HCT116 (cell line): Measurements from ENCODE around the gene ATP13A3. TPM values are rescaled to one million over a fixed set of nuclear protein-coding genes. Genes with fewer than 3 reads are reported as not detected.

ENCODE experiments used
- ATAC-seq: fragments of 200-7000 bp; cut with Tn5 transposase; 2 replicates; pipeline ENCODE4 v1.9.1; 2020; ENCODE audit warnings: mild to moderate bottlenecking, moderate library complexity
- BruUV-seq: library from RNA; stranded (reverse); fragments of 400-500 nt; replicated peaks from 2 replicates; lab custom pipeline; 2021; lab: Mats Ljungman, UMichigan
- CTCF ChIA-PET: fragments of 300-600 bp; sonication (Branson Sonifier 250); formaldehyde crosslinking; loops from one replicate; lab custom pipeline; 2021; ENCODE audit warnings: antibody characterized with exemption; lab: Charles Lee
- POLR2A ChIA-PET: fragments of 300-600, 350-600 bp; sonication (Branson Sonifier 250); formaldehyde crosslinking; loops from one replicate; lab custom pipeline; 2021; ENCODE audit warnings: antibody characterized with exemption; lab: Charles Lee
- RAD21 ChIA-PET, 2 experiments: fragments of 300-600 bp; sonication (Branson Sonifier 250); formaldehyde crosslinking; loops; one replicate each; lab custom pipeline; 2023; ENCODE audit warnings: low total read pairs in 2 of 2; ENCODE audit not compliant: uncharacterized antibody in 2 of 2, unreplicated experiment in 2 of 2, low non-redundant PET in 1 of 2; lab: Charles Lee
- DNase-seq: peaks from one replicate; pipeline ENCODE4 v3.0.0-alpha.2; 2010; ENCODE audit warnings: low read depth, low spot score
- H2AFZ ChIP-seq: fragments of 200-600 bp; shearing (Covaris generic), sonication (generic); 2 replicates; pipeline ENCODE4 v1.6.1; 2017; ENCODE audit warnings: low read depth, mixed run types, mixed read lengths, antibody characterized with exemption, low read length; ENCODE audit not compliant: poor library complexity, severe bottlenecking
- H3K27ac ChIP-seq: 2 replicates; pipeline ENCODE4 v1.5.1; 2012; ENCODE audit warnings: low read depth, low read length
- H3K27me3 ChIP-seq: fragments of 200-600 bp; sonication (generic); 2 replicates; pipeline ENCODE4 v1.6.1; 2016; ENCODE audit warnings: mixed run types, low read length, mixed read lengths; ENCODE audit not compliant: insufficient read depth
- H3K36me3 ChIP-seq, 2 experiments: fragments of 200-500 bp in 1 of 2; fragments of 200-600 bp in 1 of 2; sonication (Bioruptor generic) in 1 of 2; sonication (generic) in 1 of 2; 2 replicates each; pipeline versions ENCODE4 v1.5.1 to v1.6.1; 2014 to 2016; ENCODE audit warnings: low read length in 2 of 2, inconsistent platforms in 1 of 2, mixed read lengths in 1 of 2, mixed run types in 1 of 2; ENCODE audit not compliant: insufficient read depth in 2 of 2, control insufficient read depth in 1 of 2
- H3K4me1 ChIP-seq, 2 experiments: fragments of 200-600 bp in 1 of 2; sonication (generic) in 1 of 2; 2 replicates each; pipeline versions ENCODE4 v1.5.1 to v1.6.1; 2012 to 2017; ENCODE audit warnings: low read length in 2 of 2, inconsistent platforms in 1 of 2, mild to moderate bottlenecking in 1 of 2, mixed read lengths in 1 of 2, mixed run types in 1 of 2, moderate library complexity in 1 of 2; ENCODE audit not compliant: insufficient read depth in 2 of 2, control insufficient read depth in 1 of 2
- H3K4me2 ChIP-seq: fragments of 200-600 bp; sonication (generic); 2 replicates; pipeline ENCODE4 v1.6.1; 2017; ENCODE audit warnings: mixed run types, low read length, mixed read lengths
- H3K4me3 ChIP-seq, 2 experiments: fragments of 200-600 bp in 1 of 2; sonication (generic) in 1 of 2; replicated peaks in 1 of 2; 2 replicates each; pipeline ENCODE4 v1.5.1; 2011 to 2016; ENCODE audit warnings: low read length in 2 of 2, control low read depth in 1 of 2, low read depth in 1 of 2, mild to moderate bottlenecking in 1 of 2, mixed read lengths in 1 of 2, mixed run types in 1 of 2
- H3K79me2 ChIP-seq: fragments of 200-600 bp; sonication (generic); 2 replicates; pipeline ENCODE4 v1.6.1; 2017; ENCODE audit warnings: mild to moderate bottlenecking, mixed run types, low read length, moderate library complexity, mixed read lengths; ENCODE audit not compliant: insufficient read depth
- H3K9ac ChIP-seq: fragments of 200-600 bp; sonication (generic); 2 replicates; pipeline ENCODE4 v1.6.1; 2016; ENCODE audit warnings: low read length, mixed read lengths
- H3K9me2 ChIP-seq: fragments of 200-600 bp; sonication (generic), shearing (Covaris generic); 2 replicates; pipeline ENCODE4 v1.6.1; 2017; ENCODE audit warnings: mixed run types, mild to moderate bottlenecking, moderate library complexity; ENCODE audit not compliant: insufficient read depth
- H3K9me3 ChIP-seq, 2 experiments: fragments of 200-500 bp in 1 of 2; fragments of 200-600 bp in 1 of 2; sonication (Bioruptor generic) in 1 of 2; sonication (generic) in 1 of 2; 2 replicates each; pipeline ENCODE4 v1.6.1; 2014 to 2017; ENCODE audit warnings: low read length in 2 of 2, mixed read lengths in 2 of 2, inconsistent platforms in 1 of 2, low read depth in 1 of 2, mild to moderate bottlenecking in 1 of 2, mixed run types in 1 of 2, moderate library complexity in 1 of 2; ENCODE audit not compliant: control insufficient read depth in 1 of 2, insufficient read depth in 1 of 2
- H4K20me1 ChIP-seq: fragments of 200-600 bp; sonication (generic), shearing (Covaris generic); 2 replicates; pipeline ENCODE4 v1.6.1; 2017; ENCODE audit warnings: mixed run types, mild to moderate bottlenecking, moderate library complexity; ENCODE audit not compliant: insufficient read depth
- CEBPB ChIP-seq: IDR thresholded peaks from 2 replicates; pipeline ENCODE4 v1.6.1; 2012; ENCODE audit warnings: low read depth
- CTCF ChIP-seq, 3 experiments: fragments of 200-600 bp in 1 of 3; sonication (generic) in 1 of 3; IDR thresholded peaks in 2 of 3; conservative IDR thresholded peaks in 1 of 3; 2 replicates each; pipeline ENCODE4 v1.5.1; 2012 to 2017; ENCODE audit warnings: low read depth in 2 of 3, low read length in 2 of 3, antibody characterized with exemption in 1 of 3, borderline replicate concordance in 1 of 3, control low read depth in 1 of 3, mild to moderate bottlenecking in 1 of 3, mixed read lengths in 1 of 3, mixed run types in 1 of 3, moderate library complexity in 1 of 3; ENCODE audit not compliant: insufficient read depth in 1 of 3
- EZH2phosphoT487 ChIP-seq: fragments of 200-600 bp; IDR thresholded peaks from 2 replicates; pipeline ENCODE4 v1.6.1; 2018; ENCODE audit warnings: antibody characterized with exemption, borderline replicate concordance
- MAX ChIP-seq: IDR thresholded peaks from 2 replicates; pipeline ENCODE4 v1.6.1; 2012
- POLR2AphosphoS5 ChIP-seq: IDR thresholded peaks from 2 replicates; pipeline ENCODE4 v1.6.1; 2011; ENCODE audit warnings: mild to moderate bottlenecking, low read depth, low read length, moderate library complexity
- TCF7L2 ChIP-seq: IDR thresholded peaks from 2 replicates; pipeline ENCODE4 v1.7.0; 2011; ENCODE audit warnings: borderline replicate concordance, inconsistent platforms; ENCODE audit not compliant: insufficient read depth, insufficient read length; ENCODE audit errors: extremely low read depth
- intact Hi-C: fragments of 100-400 bp; cut with micrococcal nuclease; formaldehyde crosslinking; loops from 2 replicates; pipeline ENCODE4 v1.10.0; 2022
- total RNA-seq: library from RNA; stranded (reverse); gene quantifications from one replicate; pipeline ENCODE4 v1.2.1, GENCODE V29; 2021; ENCODE audit not compliant: unreplicated experiment

ATP13A3 gene
- total RNA-seq, 1 experiment from 2014 or later, result 139 TPM

GRCh38 chr3:194526164-194526563 is 39.4 kb upstream of the ATP13A3 start:
- no peak overlapping the region for H3K9ac ChIP-seq
- CTCF ChIA-PET, result no interaction called here
- BruUV-seq, result no TSS peak

GRCh38 chr3:194522579-194523046 is 35.8 kb upstream of the ATP13A3 start:
- BruUV-seq, result no TSS peak
- Histone ChIP-seq H3K79me2 (no peaks in the 10 kb centered on the region), H3K36me3 (no peaks in the 10 kb centered on the region), H3K4me1 (peaks cover 0 to 14% of the 10 kb centered on the region in 2 experiments; a peak in 2 of 4 replicates), H3K9me3 (no peaks in the 10 kb centered on the region), H3K9me2 (no peaks in the 10 kb centered on the region), H4K20me1 (no peaks in the 10 kb centered on the region), H3K27me3 (no peaks in the 10 kb centered on the region), H3K9ac (no peak overlapping the region), H3K27ac (no peak overlapping the region), H3K4me3 (no peak overlapping the region), H3K4me2 (no peak overlapping the region), H2AFZ (no peak overlapping the region)
- ATAC-seq (no peak), DNase-seq (no peak)
- intact Hi-C loops, result no loop called here
- CTCF ChIA-PET, result interaction anchor here (0.7 kb wide), 1 partner anchor 355 kb away, joined by 3 read pairs; no protein-coding TSS in a partner anchor
- no peak for TF ChIP-seq MAX
- no peak for TF ChIP-seq TCF7L2
- TF ChIP-seq CEBPB, result no peak
- TF ChIP-seq EZH2phosphoT487, result no peak
- no peak for TF ChIP-seq CTCF (IDR thresholded peaks at IDR 0.05 in 2 of 3, conservative IDR thresholded peaks at IDR 0.05 in 1 of 3; ENCODE audit: borderline replicate concordance in 1 of 3, insufficient read depth in 1 of 3, low read depth in 2 of 3, low read length in 2 of 3)
- POLR2A ChIA-PET, result interaction anchor here (0.7 kb wide), 1 partner anchor 15 kb away, joined by 3 read pairs; no protein-coding TSS in a partner anchor
- RAD21 ChIA-PET, result interaction anchor here in 1 of 2 experiments (0.7 kb wide), 1 partner anchor 24 kb away, joined by 3 read pairs; no protein-coding TSS in a partner anchor

More at GRCh38 chr3:194526164-194526563, 39.4 kb upstream of the ATP13A3 start:
- Histone ChIP-seq H3K9me2 (no peaks in the 10 kb centered on the region), H3K4me1 (peaks cover 0 to 21% of the 10 kb centered on the region in 2 experiments; a peak in 2 of 4 replicates), H3K9me3 (no peaks in the 10 kb centered on the region), H3K27ac (no peak overlapping the region), H3K27me3 (no peaks in the 10 kb centered on the region), H3K4me2 (no peak overlapping the region), H3K79me2 (no peaks in the 10 kb centered on the region), H3K4me3 (no peak overlapping the region), H3K36me3 (no peaks in the 10 kb centered on the region), H4K20me1 (no peaks in the 10 kb centered on the region), H2AFZ (no peak overlapping the region)
- no peak for TF ChIP-seq POLR2AphosphoS5
- no peak for TF ChIP-seq CEBPB
- POLR2A ChIA-PET, result no interaction called here
- ATAC-seq (no peak), DNase-seq (no peak)
- intact Hi-C loops, result no loop called here
- RAD21 ChIA-PET, result no interaction called here
